ENCODE data around the gene ARHGAP15. TPM values are rescaled to one million over a fixed set of nuclear protein-coding genes. Genes with fewer than 3 reads are reported as not detected.

ARHGAP15 gene
- total RNA-seq, 4 donors from 2014 or later: 3.4 to 9.3 (median 6.4) TPM

GRCh38 chr2:143410082-143410897 lies 281.1 kb downstream of the ARHGAP15 start:
- WGBS, 2 donors (ENCODE audit: low coverage in 1 of 2): 79 to 99% methylated on average over 3 of the region's 3 CpGs
- TF ChIP-seq EP300 (IDR thresholded peaks at IDR 0.05) (no peak), POLR2A (IDR thresholded peaks at IDR 0.05) (no peak), POLR2AphosphoS5 (IDR thresholded peaks at IDR 0.05) (no peak)
- TF ChIP-seq, protein P1, sequence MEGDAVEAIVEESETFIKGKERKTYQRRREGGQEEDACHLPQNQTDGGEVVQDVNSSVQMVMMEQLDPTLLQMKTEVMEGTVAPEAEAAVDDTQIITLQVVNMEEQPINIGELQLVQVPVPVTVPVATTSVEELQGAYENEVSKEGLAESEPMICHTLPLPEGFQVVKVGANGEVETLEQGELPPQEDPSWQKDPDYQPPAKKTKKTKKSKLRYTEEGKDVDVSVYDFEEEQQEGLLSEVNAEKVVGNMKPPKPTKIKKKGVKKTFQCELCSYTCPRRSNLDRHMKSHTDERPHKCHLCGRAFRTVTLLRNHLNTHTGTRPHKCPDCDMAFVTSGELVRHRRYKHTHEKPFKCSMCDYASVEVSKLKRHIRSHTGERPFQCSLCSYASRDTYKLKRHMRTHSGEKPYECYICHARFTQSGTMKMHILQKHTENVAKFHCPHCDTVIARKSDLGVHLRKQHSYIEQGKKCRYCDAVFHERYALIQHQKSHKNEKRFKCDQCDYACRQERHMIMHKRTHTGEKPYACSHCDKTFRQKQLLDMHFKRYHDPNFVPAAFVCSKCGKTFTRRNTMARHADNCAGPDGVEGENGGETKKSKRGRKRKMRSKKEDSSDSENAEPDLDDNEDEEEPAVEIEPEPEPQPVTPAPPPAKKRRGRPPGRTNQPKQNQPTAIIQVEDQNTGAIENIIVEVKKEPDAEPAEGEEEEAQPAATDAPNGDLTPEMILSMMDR (IDR thresholded peaks at IDR 0.05): no peak
- no peak overlapping the region for H3K27ac ChIP-seq
- no peaks in the 10 kb centered on the region for H3K9me3 ChIP-seq
- no peaks in the 10 kb centered on the region for H3K4me1 ChIP-seq
- no peak for ATAC-seq
- H3K27me3 ChIP-seq: no peaks in the 10 kb centered on the region
- H3K4me3 ChIP-seq: no peak overlapping the region
- H3K36me3 ChIP-seq: no peaks in the 10 kb centered on the region

- Histone ChIP-seq H3K4me1 (no peaks in the 10 kb centered on the region), H3K36me3 (no peaks in the 10 kb centered on the region), H3K4me3 (no peak overlapping the region), H3K27me3 (no peaks in the 10 kb centered on the region), H3K9me3 (no peaks in the 10 kb centered on the region), H3K27ac (no peak overlapping the region)
- ATAC-seq: no peak
- TF ChIP-seq POLR2AphosphoS5 (IDR thresholded peaks at IDR 0.05): no peak
- TF ChIP-seq POLR2A (IDR thresholded peaks at IDR 0.05): no peak
- TF ChIP-seq, protein P1 (IDR thresholded peaks at IDR 0.05): no peak
- WGBS, 2 donors (ENCODE audit: low coverage in 1 of 2): 77 to 88% methylated on average over 4 of the region's 4 CpGs
Observed at GRCh38 chr2:143415571-143415970, 286.4 kb downstream of the ARHGAP15 start.

DNA sequence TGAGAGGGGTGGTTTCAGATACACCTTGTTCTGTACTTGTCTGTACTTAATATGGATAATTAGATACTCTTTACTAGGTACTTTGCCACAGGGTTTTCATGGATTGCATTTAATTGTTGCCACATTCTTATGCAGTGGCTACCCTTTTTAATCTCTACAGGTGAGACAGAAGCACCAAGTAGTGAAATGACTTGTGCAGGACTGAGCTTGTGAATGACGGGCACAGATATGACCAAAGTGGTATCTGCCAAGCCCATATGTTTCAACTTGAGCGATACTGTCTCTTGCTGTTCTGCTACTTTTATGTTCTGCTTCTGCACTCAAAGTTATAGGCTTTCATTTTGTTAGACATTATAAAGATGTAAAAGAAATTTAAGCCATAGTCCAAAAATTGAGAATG lies 288.2 kb downstream of the ARHGAP15 start:
- no peaks in the 10 kb centered on the region for H3K9me3 ChIP-seq
- ATAC-seq: no peak
- H3K4me3 ChIP-seq: no peak overlapping the region
- TF ChIP-seq POLR2A (IDR thresholded peaks at IDR 0.05): no peak
- TF ChIP-seq EP300 (IDR thresholded peaks at IDR 0.05): no peak
- TF ChIP-seq, protein P1 (IDR thresholded peaks at IDR 0.05): no peak
- no peak for TF ChIP-seq POLR2AphosphoS5 (IDR thresholded peaks at IDR 0.05)
- H3K27ac ChIP-seq: no peak overlapping the region
- H3K36me3 ChIP-seq: no peaks in the 10 kb centered on the region
- no peaks in the 10 kb centered on the region for H3K27me3 ChIP-seq
- H3K4me1 ChIP-seq: no peaks in the 10 kb centered on the region
- 93 to 100% methylated on average over 2 of the region's 2 CpGs for WGBS, 2 donors (ENCODE audit: low coverage in 1 of 2)

- no peak overlapping the region for H3K4me3 ChIP-seq
- no peak for TF ChIP-seq EP300 (IDR thresholded peaks at IDR 0.05)
- no peak for TF ChIP-seq POLR2A (IDR thresholded peaks at IDR 0.05)
- TF ChIP-seq, protein P1 (IDR thresholded peaks at IDR 0.05): no peak
- H3K36me3 ChIP-seq: no peaks in the 10 kb centered on the region
- no peak for ATAC-seq
- H3K27ac ChIP-seq: no peak overlapping the region
- WGBS, 2 donors (ENCODE audit: low coverage in 1 of 2): 62 to 74% methylated on average over 3 of the region's 3 CpGs
- no peaks in the 10 kb centered on the region for H3K27me3 ChIP-seq
- H3K4me1 ChIP-seq: no peaks in the 10 kb centered on the region
- H3K9me3 ChIP-seq: no peaks in the 10 kb centered on the region
Observed at GRCh38 chr2:143420313-143420712, 291.1 kb downstream of the ARHGAP15 start.

DNA sequence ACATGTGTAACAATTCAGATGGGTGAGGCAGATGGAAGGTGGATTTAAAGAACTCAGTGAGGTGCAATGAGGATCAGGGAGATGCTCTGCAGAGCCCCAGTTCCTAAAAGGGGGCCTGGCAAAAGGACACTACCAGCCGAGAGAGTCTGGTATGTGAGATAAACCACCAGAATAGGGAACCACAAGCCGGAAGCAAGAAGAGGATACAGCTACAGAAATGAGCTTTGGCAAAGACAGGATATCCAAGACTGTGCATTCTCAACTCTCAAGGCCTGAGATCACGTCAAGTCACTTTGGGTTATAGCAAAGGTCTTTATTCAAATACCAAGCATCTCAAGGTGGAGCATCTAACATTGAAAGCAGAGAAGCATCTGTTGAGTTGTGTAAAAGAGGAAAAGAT lies 293.5 kb downstream of the ARHGAP15 start:
- H3K27me3 ChIP-seq: no peaks in the 10 kb centered on the region
- no peaks in the 10 kb centered on the region for H3K4me1 ChIP-seq
- TF ChIP-seq POLR2A (IDR thresholded peaks at IDR 0.05): no peak
- TF ChIP-seq, protein P1 (IDR thresholded peaks at IDR 0.05): no peak
- TF ChIP-seq EP300 (IDR thresholded peaks at IDR 0.05): no peak
- no peaks in the 10 kb centered on the region for H3K36me3 ChIP-seq
- H3K27ac ChIP-seq: no peak overlapping the region
- H3K4me3 ChIP-seq: no peak overlapping the region
- H3K9me3 ChIP-seq: no peaks in the 10 kb centered on the region
- WGBS, 2 donors (ENCODE audit: low coverage in 1 of 2): 79 to 87% methylated on average over 3 of the region's 3 CpGs
- ATAC-seq: no peak

All from gastroesophageal sphincter (tissue), 4 donors.